Stimulated activated CD4-positive, alpha-beta T cell treated with anti-CD3 and anti-CD28 coated beads, Interleukin-12 subunit alpha, Interleukin-12 subunit beta, amount 100 ng/mL, for 4 hours (primary cell): ENCODE results near the gene NDN.
A peak's percentile ranks its signal among the peaks of the same experiment; 100 is the strongest.
"Not testable (repeated sequence)": the region's sequence is repeated elsewhere in the genome, so short reads cannot be mapped to it uniquely, and the experiment has no call there.

Experiments used
- DNase-seq: peaks from one replicate; pipeline ENCODE4 v3.0.0-alpha.2; 2020

NDN gene

GRCh38 chr15:23687143-23687470, at the start of gene NDN:
Gene NDN, minus strand, starts transcription at chr15:23687305. Its CDS starts 88 bp downstream, at chr15:23687217.
- DNase-seq: no peak

- no peak for DNase-seq
Measured at GRCh38 chr15:23736033-23736673, 49.0 kb upstream of the NDN start.

GRCh38 chr15:23734862-23735261, 47.8 kb upstream of the NDN start:
- no peak for DNase-seq

GRCh38 chr15:23713874-23714656, 27.0 kb upstream of the NDN start:
- DNase-seq: not testable (repeated sequence)

GRCh38 chr15:23708332-23708731, 21.2 kb upstream of the NDN start:
- DNase-seq: no peak

- DNase-seq: no peak
Measured at GRCh38 chr15:23695282-23695681, 8.2 kb upstream of the NDN start.

GRCh38 chr15:23694592-23694991, 7.5 kb upstream of the NDN start:
- DNase-seq: no peak

- no peak for DNase-seq
Measured at GRCh38 chr15:23690450-23690852, 3.3 kb upstream of the NDN start.

GRCh38 chr15:23690015-23690414, 2.9 kb upstream of the NDN start:
- DNase-seq: no peak

- DNase-seq: no peak
Measured at GRCh38 chr15:23686466-23687142, 501 bp downstream of the NDN start.

- no peak for DNase-seq
Measured at GRCh38 chr15:23671481-23671880, 15.6 kb downstream of the NDN start.

- DNase-seq: no peak
Measured at GRCh38 chr15:23670970-23671369, 16.1 kb downstream of the NDN start.

GRCh38 chr15:23663232-23663631, 23.9 kb downstream of the NDN start:
- no peak for DNase-seq

GRCh38 chr15:23648920-23649515, 38.1 kb downstream of the NDN start:
- peak; percentile 12 for DNase-seq

- no peak for DNase-seq
Measured at GRCh38 chr15:23647421-23648370, 39.4 kb downstream of the NDN start, which contains the start of gene MAGEL2. Gene MAGEL2, minus strand, starts transcription at chr15:23647867. Its CDS starts 125 bp downstream, at chr15:23647742.

GRCh38 chr15:23647001-23647295, 40.2 kb downstream of the NDN start:
- DNase-seq: no peak

GRCh38 chr15:23646165-23647000, 40.7 kb downstream of the NDN start:
- no peak for DNase-seq

GRCh38 chr15:23645371-23646164, 41.5 kb downstream of the NDN start:
- DNase-seq: no peak

- no peak for DNase-seq
Measured at GRCh38 chr15:23644829-23645228, 42.3 kb downstream of the NDN start.

- DNase-seq: peak; percentile 37
Measured at GRCh38 chr15:23642413-23643044, 44.6 kb downstream of the NDN start.
